GM19240 (cell line): ENCODE measurements around the gene CCL21.

Source experiments
- DNase-seq: peaks from one replicate; pipeline ENCODE4 v3.0.0; 2011; ENCODE audit warnings: low spot score; ENCODE audit not compliant: insufficient read length

CCL21 gene

GRCh38 chr9:34709196-34709978 is 549 bp downstream of the CCL21 start:
- no peak for DNase-seq

- DNase-seq: no peak
Observed at GRCh38 chr9:34707130-34707529, 2.8 kb downstream of the CCL21 start.

- peak; percentile 60 for DNase-seq
Observed at GRCh38 chr9:34701769-34702736, 7.9 kb downstream of the CCL21 start.

GRCh38 chr9:34701023-34701768 is 8.7 kb downstream of the CCL21 start:
- peak; percentile 45 for DNase-seq

GRCh38 chr9:34694811-34695210 is 15.1 kb downstream of the CCL21 start:
- no peak for DNase-seq

- DNase-seq: no peak
Observed at GRCh38 chr9:34693560-34693959, 16.4 kb downstream of the CCL21 start.

GRCh38 chr9:34691936-34692315 is 18.0 kb downstream of the CCL21 start:
- DNase-seq: no peak

GRCh38 chr9:34690983-34691935 is 18.7 kb downstream of the CCL21 start, which contains the start of gene CCL19:
TSS of gene CCL19 (minus strand) at chr9:34691276. CDS start at chr9:34691139, 137 bp downstream.
- DNase-seq: no peak

- no peak for DNase-seq
Observed at GRCh38 chr9:34689512-34689911, 20.4 kb downstream of the CCL21 start.

- no peak for DNase-seq
Observed at GRCh38 chr9:34689116-34689470, 20.8 kb downstream of the CCL21 start.

GRCh38 chr9:34688329-34689115 is 21.4 kb downstream of the CCL21 start:
- no peak for DNase-seq

- DNase-seq: no peak
Observed at GRCh38 chr9:34687276-34688030, 22.5 kb downstream of the CCL21 start.

- DNase-seq: no peak
Observed at GRCh38 chr9:34686732-34687131, 23.2 kb downstream of the CCL21 start.

GRCh38 chr9:34686231-34686630 is 23.7 kb downstream of the CCL21 start:
- DNase-seq: no peak

- DNase-seq: no peak
Observed at GRCh38 chr9:34685591-34685990, 24.3 kb downstream of the CCL21 start.

- no peak for DNase-seq
Observed at GRCh38 chr9:34684816-34685215, 25.1 kb downstream of the CCL21 start.

GRCh38 chr9:34684145-34684544 is 25.8 kb downstream of the CCL21 start:
- no peak for DNase-seq

GRCh38 chr9:34675869-34676268 is 34.1 kb downstream of the CCL21 start:
- no peak for DNase-seq
